Heart left ventricle (tissue), 16 donors: ENCODE results near the gene PRMT1. TPM values are rescaled to one million over a fixed set of nuclear protein-coding genes. Genes with fewer than 3 reads are reported as not detected.
A peak's percentile ranks its signal among the peaks of the same experiment; 100 is the strongest.

Experiments
- ATAC-seq, 4 donors: fragments of 200-7000 bp; cut with Tn5 transposase; one replicate each; pipeline ENCODE4 v1.9.1; 2020 to 2022; ENCODE audit warnings: moderate library complexity in 4 of 4, mild to moderate bottlenecking in 3 of 4, moderate number of reproducible peaks in 1 of 4
- DNase-seq, 5 donors: peaks; one replicate each; pipeline ENCODE4 v3.0.0-alpha.2; 2020
- H3K27ac ChIP-seq, 12 donors: fragments of 200-600 bp; sonication (generic) in 4 of 12; one replicate each; pipeline versions ENCODE4 v1.5.0 to v1.8.0; 2016 to 2022; ENCODE audit warnings: mild to moderate bottlenecking in 2 of 12
- H3K27me3 ChIP-seq, 9 donors: fragments of 200-600 bp; sonication (generic) in 2 of 9; one replicate each; pipeline versions ENCODE4 v1.5.1 to v1.8.0; 2016 to 2022; ENCODE audit warnings: mild to moderate bottlenecking in 3 of 9
- H3K36me3 ChIP-seq, 9 donors: fragments of 200-600 bp; sonication (generic) in 2 of 9; one replicate each; pipeline versions ENCODE4 v1.5.0 to v1.8.0; 2018 to 2022; ENCODE audit warnings: mild to moderate bottlenecking in 2 of 9
- H3K4me1 ChIP-seq, 12 donors: fragments of 200-600 bp; sonication (generic) in 4 of 12; one replicate each; pipeline versions ENCODE4 v1.5.0 to v1.8.0; 2016 to 2022; ENCODE audit warnings: mild to moderate bottlenecking in 3 of 12
- H3K4me3 ChIP-seq, 12 donors: fragments of 200-600 bp; sonication (generic) in 4 of 12; one replicate each; pipeline versions ENCODE4 v1.5.0 to v1.8.0; 2017 to 2022; ENCODE audit warnings: mild to moderate bottlenecking in 9 of 12, moderate library complexity in 4 of 12
- H3K9me3 ChIP-seq, 12 donors: fragments of 200-600 bp; sonication (generic) in 4 of 12; one replicate each; pipeline versions ENCODE4 v1.5.0 to v1.8.0; 2016 to 2022; ENCODE audit warnings: mild to moderate bottlenecking in 1 of 12
- POLR2A ChIP-seq, 2 donors: fragments of 450-650 bp; IDR thresholded peaks; one replicate each; pipeline ENCODE4 v1.6.1; 2017; ENCODE audit warnings: antibody characterized with exemption in 2 of 2, mild to moderate bottlenecking in 2 of 2, moderate library complexity in 2 of 2
- WGBS, 4 donors: extraction: QIAGEN DNeasy Blood & Tissue Kit in 2 of 4; methylation state at CpG; one replicate each; pipeline versions ENCODE4 v1.1.5 to v1.1.7; 2013 to 2018; 5-methylcytosine and 5-hydroxymethylcytosine counted together
- intact Hi-C, 10 donors: fragments of 100-400 bp; cut with DNase I; formaldehyde crosslinking; loops; one replicate each; pipeline versions ENCODE4 v1.11.1 to v1.14.2; 2022
- polyA plus RNA-seq, 2 donors: library from polyadenylated mRNA; stranded (reverse); fragments of 200-250 nt; gene quantifications; one replicate each; pipeline ENCODE4 v1.2.3, GENCODE V29; 2013
- total RNA-seq, 9 donors: library from RNA; depleted of rRNA in 2 of 9; stranded (reverse); fragments of >200 nt in 2 of 9; fragmentation: NEBNext Ultra II Directional in 3 of 9; extraction: Animal tissue kit (Norgen Biotek cat#: 25700) in 3 of 9; gene quantifications; one replicate each; pipeline versions ENCODE4 v1.1.0 to v1.2.4, GENCODE V29; 2016 to 2023
- TF ChIP-seq, protein P1 (sequence below), 12 donors: fragments of 200-600 bp; sonication (generic) in 4 of 12; IDR thresholded peaks; one replicate each; pipeline versions ENCODE4 v1.5.0 to v1.8.0; 2018 to 2022; ENCODE audit warnings: antibody characterized with exemption in 12 of 12, mild to moderate bottlenecking in 5 of 12
- donor health status: ischemic (EF 13 %, LVEDD 7.1; RV severe dilation, severe dysfunction).
- donor health status: healthy with polysubstance abuse.
- donor health status: DM: no; HTN: yes; CAD: no.
- donor health status: DM: no; HTN: no; CAD: no.
- donor health status: ischemic (EF 25% LVEDD 6.9; RV normal size, moderate dysfunction).
- donor health status: ischemic (EF 25% LVEDD 5.7; RV mildly dilated, moderate dysfunction).
- donor health status: healthy.
- donor health status: DM: yes; HTN: yes; CAD: no.
- donor health status: ischemic (EF 35%, LVEDD 5.7; RV mildly dilated, moderate dysfunction).
- donor health status: nonischemic (EF 11% LVEDD 7.7; RV severe dilation, severe dysfunction).
- donor health status: DM: yes; HTN: yes; CAD: no.
- donor health status: PGD.
- donor health status: ischemic (EF 29% LVEDD 5.4; RV normal size, mild dysfunction).
- donor health status: nonischemic (EF 23%, LVEDD 6.1; RV moderate dilation, normal function).

Gene PRMT1
- total and polyA plus RNA-seq, 11 donors = 106 to 283 (median 124) TPM

DNA sequence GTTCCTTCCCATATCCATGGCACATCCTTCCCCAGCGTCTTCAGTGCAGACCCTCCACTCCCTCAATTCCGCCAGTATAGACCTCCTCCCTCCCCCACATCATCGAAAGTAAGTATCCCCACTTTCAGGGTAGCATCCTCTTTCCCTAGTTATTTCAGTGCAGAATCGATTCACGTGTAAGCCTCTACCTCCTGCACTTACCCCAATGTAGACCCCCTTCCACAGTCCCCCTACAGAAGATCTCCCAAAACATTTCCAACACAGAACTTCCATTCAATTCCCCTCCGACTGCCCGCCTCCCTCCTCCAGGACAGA lies 12.1 kb upstream of the PRMT1 start:
- Histone ChIP-seq H3K27me3 (no peaks in the 10 kb centered on the region), H3K4me3 (peak overlapping the region; percentile 61 to 93 (median 76)), H3K27ac (peak overlapping the region; percentile 63 to 95 (median 87)), H3K9me3 (no peaks in the 10 kb centered on the region), H3K4me1 (peaks cover 0 to 33% (median 17%) of the 10 kb centered on the region in 12 donors), H3K36me3 (peaks cover 0 to 36% (median 30%) of the 10 kb centered on the region in 9 donors)
- no peak for TF ChIP-seq POLR2A (IDR thresholded peaks at IDR 0.05)
- TF ChIP-seq, protein P1, sequence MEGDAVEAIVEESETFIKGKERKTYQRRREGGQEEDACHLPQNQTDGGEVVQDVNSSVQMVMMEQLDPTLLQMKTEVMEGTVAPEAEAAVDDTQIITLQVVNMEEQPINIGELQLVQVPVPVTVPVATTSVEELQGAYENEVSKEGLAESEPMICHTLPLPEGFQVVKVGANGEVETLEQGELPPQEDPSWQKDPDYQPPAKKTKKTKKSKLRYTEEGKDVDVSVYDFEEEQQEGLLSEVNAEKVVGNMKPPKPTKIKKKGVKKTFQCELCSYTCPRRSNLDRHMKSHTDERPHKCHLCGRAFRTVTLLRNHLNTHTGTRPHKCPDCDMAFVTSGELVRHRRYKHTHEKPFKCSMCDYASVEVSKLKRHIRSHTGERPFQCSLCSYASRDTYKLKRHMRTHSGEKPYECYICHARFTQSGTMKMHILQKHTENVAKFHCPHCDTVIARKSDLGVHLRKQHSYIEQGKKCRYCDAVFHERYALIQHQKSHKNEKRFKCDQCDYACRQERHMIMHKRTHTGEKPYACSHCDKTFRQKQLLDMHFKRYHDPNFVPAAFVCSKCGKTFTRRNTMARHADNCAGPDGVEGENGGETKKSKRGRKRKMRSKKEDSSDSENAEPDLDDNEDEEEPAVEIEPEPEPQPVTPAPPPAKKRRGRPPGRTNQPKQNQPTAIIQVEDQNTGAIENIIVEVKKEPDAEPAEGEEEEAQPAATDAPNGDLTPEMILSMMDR (IDR thresholded peaks at IDR 0.05) = no peak
- ATAC-seq (peak in 2 of 4 donors; percentile 0), DNase-seq (no peak)
- 0% methylated on average over 7 of the region's 7 CpGs for whole genome bisulfite sequencing, 4 donors
- intact Hi-C loops = loop anchor here in 2 of 10 donors (2.0 to 5.0 kb wide), 2 partner anchors 74 to 168 kb away; partner anchors contain the start of genes PRR12 (in 1 of the 2) and RPS11 (in 1 of the 2)

DNA sequence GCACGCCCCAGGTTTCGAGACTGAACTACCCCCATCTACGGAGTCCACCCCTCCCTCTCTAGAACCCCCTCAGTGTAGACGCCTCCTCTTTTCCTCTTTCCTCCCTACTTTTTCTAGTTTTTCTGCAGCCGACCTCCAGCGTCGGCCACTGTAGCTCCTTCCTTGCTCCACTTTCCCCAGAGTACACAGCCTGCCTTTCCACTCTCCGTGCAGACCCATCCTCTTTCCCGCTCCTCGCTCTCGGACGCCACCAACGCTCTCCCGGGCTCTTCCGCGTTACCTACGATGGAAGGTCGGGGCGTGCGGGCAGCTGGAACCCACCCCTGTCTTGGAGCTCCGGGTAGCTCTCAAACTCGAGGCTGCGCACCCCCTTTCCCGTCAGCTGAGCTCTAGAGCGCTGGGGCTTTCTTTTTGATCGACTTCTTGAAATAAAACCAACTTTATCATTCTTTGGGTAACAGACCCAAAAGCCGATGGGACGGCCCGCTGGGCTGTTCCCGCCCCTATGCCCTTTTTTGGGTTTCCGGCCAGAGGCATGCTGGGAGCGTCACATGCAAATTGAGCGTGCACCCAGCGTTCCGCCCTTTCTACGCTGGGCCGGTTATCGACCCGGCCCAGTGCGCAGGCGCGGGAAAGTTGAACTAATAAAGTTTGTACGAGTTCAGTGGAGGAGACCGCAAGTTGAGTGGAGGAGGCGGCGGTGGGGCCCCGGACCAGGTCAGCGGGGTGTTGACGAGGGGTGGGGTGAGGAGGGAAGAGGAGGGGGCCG lies 11.5 kb upstream of the PRMT1 start, which contains the start of the genes BCL2L12 and IRF3:
Gene BCL2L12 (plus strand): TSS at position 583 of the 769 bp plus-strand sequence. CDS start 760 bp downstream, outside the sequence.
Gene IRF3 (minus strand): TSS at position 507 of the 769 bp plus-strand sequence. CDS start 1,019 bp downstream, outside the sequence.
- no peaks in the 10 kb centered on the region for H3K27me3 ChIP-seq
- H3K4me1 ChIP-seq = peaks cover 0 to 33% (median 17%) of the 10 kb centered on the region in 12 donors
- intact Hi-C loops = loop anchor here in 2 of 10 donors (2.0 to 5.0 kb wide), 2 partner anchors 75 to 168 kb away; partner anchors contain the start of genes PRR12 (in 1 of the 2) and RPS11 (in 1 of the 2)
- peak within 1 kb of the TSS; percentile 61 to 93 (median 76) for H3K4me3 ChIP-seq
- peak in 1 of 2 donors; percentile 76 for TF ChIP-seq POLR2A (IDR thresholded peaks at IDR 0.05)
- TF ChIP-seq, protein P1 (IDR thresholded peaks at IDR 0.05) = no peak
- no peaks in the 10 kb centered on the region for H3K9me3 ChIP-seq
- H3K27ac ChIP-seq = peak within 1 kb of the TSS; percentile 63 to 95 (median 87)
- ATAC-seq = peak; percentile 91 to 96 (median 92)
- DNase-seq = peak; percentile 98 to 99 (median 98)
- peaks cover 0 to 35% (median 25%) of the 10 kb centered on the region in 9 donors for H3K36me3 ChIP-seq
- WGBS, 4 donors = 0 to 1% (median 1%) methylated on average over 50 of the region's 50 CpGs

DNA sequence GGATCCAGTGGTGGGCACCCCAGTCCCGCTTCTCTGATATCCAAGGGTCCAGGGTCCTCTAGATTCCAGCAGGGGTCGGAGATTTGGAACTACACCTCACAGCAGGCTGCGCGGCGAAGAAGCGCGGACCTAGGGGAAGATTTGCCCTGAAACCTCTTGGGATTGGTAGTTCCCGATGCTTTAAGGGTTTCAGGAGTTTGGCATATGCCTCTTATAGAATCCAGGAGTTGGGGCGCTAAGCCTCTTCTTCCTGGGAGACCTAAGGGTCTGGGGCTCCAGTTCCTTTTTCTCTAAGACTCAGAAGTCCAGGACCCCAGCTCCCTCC lies 11.0 kb upstream of the PRMT1 start:
- WGBS, 4 donors = 0 to 1% (median 0%) methylated on average over 9 of the region's 9 CpGs
- Histone ChIP-seq H3K27me3 (no peaks in the 10 kb centered on the region), H3K4me3 (peak overlapping the region; percentile 61 to 93 (median 76)), H3K9me3 (no peaks in the 10 kb centered on the region), H3K27ac (peak overlapping the region in 11 of 12 donors; percentile 46 to 95 (median 87)), H3K4me1 (peaks cover 0 to 33% (median 17%) of the 10 kb centered on the region in 12 donors), H3K36me3 (peaks cover 0 to 32% (median 19%) of the 10 kb centered on the region in 9 donors)
- ATAC-seq (no peak), DNase-seq (no peak)
- TF ChIP-seq, protein P1 (IDR thresholded peaks at IDR 0.05) = peak in 1 of 12 donors; percentile 15
- TF ChIP-seq POLR2A (IDR thresholded peaks at IDR 0.05) = no peak
- intact Hi-C loops = loop anchor here in 1 of 10 donors (5.0 kb wide), 1 partner anchor 169 kb away; the partner anchor contains the start of gene RPS11

DNA sequence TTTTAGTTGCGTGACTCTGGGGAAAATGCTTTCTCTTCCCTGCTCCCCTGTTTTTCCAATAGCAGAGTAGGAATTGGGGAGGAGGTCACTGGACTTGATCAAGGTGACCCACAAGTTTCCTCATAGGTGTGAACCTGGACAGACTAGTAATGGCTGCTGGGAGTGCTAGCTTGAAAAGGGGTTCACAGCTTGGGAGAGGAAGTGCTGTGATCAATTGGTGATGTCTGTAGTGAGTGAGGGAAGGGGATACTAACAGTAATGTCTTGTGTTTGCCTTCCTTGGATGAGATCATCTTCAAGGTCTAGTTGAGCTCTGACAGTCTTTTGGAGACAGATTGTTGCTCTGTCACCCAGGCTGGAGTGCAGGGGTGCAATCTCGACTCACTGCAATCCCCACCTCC lies 9.6 kb upstream of the PRMT1 start:
- Histone ChIP-seq H3K9me3 (no peaks in the 10 kb centered on the region), H3K36me3 (peaks cover 0 to 18% (median 6%) of the 10 kb centered on the region in 9 donors), H3K4me3 (no peak overlapping the region), H3K4me1 (peaks cover 0 to 38% (median 22%) of the 10 kb centered on the region in 12 donors), H3K27ac (no peak overlapping the region), H3K27me3 (no peaks in the 10 kb centered on the region)
- intact Hi-C loops = loop anchor here in 1 of 10 donors (5.0 kb wide), 1 partner anchor 170 kb away; the partner anchor contains the start of gene RPS11
- DNase-seq (no peak), ATAC-seq (no peak)
- TF ChIP-seq, protein P1 (IDR thresholded peaks at IDR 0.05) = no peak
- TF ChIP-seq POLR2A (IDR thresholded peaks at IDR 0.05) = no peak
- WGBS, 4 donors = 88 to 92% (median 90%) methylated on average over 2 of the region's 2 CpGs
